ENCODE data around the gene VMAC. TPM values are rescaled to one million over a fixed set of nuclear protein-coding genes. Genes with fewer than 3 reads are reported as not detected.

Gene VMAC
- total and polyA plus RNA-seq, 9 of the 15 experiments (the other 6 are each of a cell fraction or from before 2014, with no cell fraction given) = 0.03 to 3.4 (median 1.1) TPM

GRCh38 chr19:5894704-5895349, 9.8 kb upstream of the VMAC start (continued):
- no peak for TF ChIP-seq NFE2L1 (tag; IDR thresholded peaks at IDR 0.05; ENCODE audit: borderline replicate concordance, low read depth)
- peak; percentile 77 for TF ChIP-seq HNRNPLL (IDR thresholded peaks at IDR 0.05; ENCODE audit: low read depth, low read length, poor library complexity, severe bottlenecking)
- peak; percentile 41; the same call in 1 of the 2 replicates for TF ChIP-seq KAT7 (CRISPR knock-in tag; IDR thresholded peaks at IDR 0.05; ENCODE audit: borderline replicate concordance)
- TF ChIP-seq ZNF280B (CRISPR knock-in tag; IDR thresholded peaks at IDR 0.05) = no peak
- TF ChIP-seq, protein P1, sequence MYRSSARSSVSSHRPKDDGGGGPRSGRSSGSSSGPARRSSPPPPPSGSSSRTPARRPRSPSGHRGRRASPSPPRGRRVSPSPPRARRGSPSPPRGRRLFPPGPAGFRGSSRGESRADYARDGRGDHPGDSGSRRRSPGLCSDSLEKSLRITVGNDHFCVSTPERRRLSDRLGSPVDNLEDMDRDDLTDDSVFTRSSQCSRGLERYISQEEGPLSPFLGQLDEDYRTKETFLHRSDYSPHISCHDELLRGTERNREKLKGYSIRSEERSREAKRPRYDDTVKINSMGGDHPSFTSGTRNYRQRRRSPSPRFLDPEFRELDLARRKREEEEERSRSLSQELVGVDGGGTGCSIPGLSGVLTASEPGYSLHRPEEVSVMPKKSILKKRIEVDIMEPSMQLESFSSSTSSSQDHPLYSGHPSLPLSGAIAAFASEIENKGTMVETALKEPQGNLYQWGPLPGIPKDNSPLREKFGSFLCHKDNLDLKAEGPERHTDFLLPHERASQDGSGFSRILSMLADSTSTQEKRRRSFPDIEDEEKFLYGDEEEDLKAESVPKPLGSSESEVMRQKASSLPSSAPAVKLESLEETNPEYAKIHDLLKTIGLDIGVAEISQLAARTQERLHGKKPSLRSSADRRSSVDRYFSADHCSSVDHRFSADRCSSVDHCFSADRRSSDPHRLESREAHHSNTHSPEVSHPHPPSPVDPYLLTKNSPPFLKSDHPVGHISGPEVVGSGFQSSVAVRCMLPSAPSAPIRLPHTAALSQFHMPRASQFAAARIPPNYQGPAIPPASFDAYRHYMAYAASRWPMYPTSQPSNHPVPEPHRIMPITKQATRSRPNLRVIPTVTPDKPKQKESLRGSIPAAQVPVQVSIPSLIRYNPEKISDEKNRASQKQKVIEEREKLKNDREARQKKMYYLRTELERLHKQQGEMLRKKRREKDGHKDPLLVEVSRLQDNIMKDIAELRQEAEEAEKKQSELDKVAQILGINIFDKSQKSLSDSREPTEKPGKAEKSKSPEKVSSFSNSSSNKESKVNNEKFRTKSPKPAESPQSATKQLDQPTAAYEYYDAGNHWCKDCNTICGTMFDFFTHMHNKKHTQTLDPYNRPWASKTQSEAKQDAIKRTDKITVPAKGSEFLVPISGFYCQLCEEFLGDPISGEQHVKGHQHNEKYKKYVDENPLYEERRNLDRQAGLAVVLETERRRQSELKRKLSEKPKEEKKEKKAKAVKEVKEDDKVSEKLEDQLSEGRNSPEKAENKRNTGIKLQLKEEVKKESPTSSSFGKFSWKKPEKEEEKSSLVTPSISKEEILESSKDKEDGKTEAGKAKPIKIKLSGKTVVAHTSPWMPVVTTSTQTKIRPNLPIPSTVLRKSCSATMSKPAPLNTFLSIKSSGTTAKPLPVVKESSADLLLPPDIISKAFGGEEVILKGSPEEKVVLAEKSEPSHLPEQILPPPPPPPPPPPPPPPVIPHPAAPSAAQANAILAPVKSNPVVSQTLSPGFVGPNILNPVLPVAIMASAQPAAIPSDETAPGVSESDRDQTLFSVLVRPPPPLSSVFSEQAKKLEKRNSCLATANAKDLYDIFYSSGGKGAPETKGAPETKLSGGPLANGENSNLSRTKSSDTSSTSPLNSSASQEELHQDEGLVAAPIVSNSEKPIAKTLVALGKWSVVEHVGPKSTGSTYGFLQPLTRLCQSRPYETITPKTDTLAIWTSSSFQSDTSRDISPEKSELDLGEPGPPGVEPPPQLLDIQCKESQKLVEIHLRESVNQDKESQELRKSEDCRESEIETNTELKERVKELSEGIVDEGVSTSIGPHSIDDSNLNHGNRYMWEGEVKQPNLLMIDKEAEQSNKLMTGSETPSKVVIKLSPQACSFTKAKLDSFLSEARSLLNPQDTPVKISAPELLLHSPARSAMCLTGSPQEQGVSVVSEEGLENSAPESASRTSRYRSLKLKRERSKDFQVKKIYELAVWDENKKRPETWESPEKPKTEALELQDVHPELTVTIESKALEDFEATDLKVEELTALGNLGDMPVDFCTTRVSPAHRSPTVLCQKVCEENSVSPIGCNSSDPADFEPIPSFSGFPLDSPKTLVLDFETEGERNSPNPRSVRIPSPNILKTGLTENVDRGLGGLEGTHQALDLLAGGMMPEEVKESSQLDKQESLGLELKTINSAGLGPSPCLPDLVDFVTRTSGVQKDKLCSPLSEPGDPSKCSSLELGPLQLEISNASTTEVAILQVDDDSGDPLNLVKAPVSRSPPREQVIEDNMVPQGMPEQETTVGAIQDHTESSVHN (IDR thresholded peaks at IDR 0.05; ENCODE audit: borderline replicate concordance in 1 of 2, low read depth in 1 of 2) = no peak
- TF ChIP-seq, protein P2, sequence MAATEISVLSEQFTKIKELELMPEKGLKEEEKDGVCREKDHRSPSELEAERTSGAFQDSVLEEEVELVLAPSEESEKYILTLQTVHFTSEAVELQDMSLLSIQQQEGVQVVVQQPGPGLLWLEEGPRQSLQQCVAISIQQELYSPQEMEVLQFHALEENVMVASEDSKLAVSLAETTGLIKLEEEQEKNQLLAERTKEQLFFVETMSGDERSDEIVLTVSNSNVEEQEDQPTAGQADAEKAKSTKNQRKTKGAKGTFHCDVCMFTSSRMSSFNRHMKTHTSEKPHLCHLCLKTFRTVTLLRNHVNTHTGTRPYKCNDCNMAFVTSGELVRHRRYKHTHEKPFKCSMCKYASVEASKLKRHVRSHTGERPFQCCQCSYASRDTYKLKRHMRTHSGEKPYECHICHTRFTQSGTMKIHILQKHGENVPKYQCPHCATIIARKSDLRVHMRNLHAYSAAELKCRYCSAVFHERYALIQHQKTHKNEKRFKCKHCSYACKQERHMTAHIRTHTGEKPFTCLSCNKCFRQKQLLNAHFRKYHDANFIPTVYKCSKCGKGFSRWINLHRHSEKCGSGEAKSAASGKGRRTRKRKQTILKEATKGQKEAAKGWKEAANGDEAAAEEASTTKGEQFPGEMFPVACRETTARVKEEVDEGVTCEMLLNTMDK (IDR thresholded peaks at IDR 0.05; ENCODE audit: borderline replicate concordance, insufficient read depth, low read depth, low read length, poor library complexity, severe bottlenecking) = no peak
- no peak for TF ChIP-seq CBX5 (IDR thresholded peaks at IDR 0.05; ENCODE audit: borderline replicate concordance, low read depth)
- no peak for TF ChIP-seq ZNF561 (CRISPR knock-in tag; conservative IDR thresholded peaks at IDR 0.05)
- no peak for TF ChIP-seq FOXP1 (CRISPR knock-in tag; IDR thresholded peaks at IDR 0.05)
- TF ChIP-seq JUNB (CRISPR knock-in tag; conservative IDR thresholded peaks at IDR 0.05) = no peak
- TF ChIP-seq SRSF7 (optimal IDR thresholded peaks at IDR 0.05; ENCODE audit: low read depth, low read length) = no peak
- TF ChIP-seq SNIP1 (IDR thresholded peaks at IDR 0.05; ENCODE audit: low read depth) = no peak
- no peak for TF ChIP-seq HMGN3 (IDR thresholded peaks at IDR 0.05; ENCODE audit: borderline replicate concordance, extremely low read depth, insufficient read length, low read depth, low read length)
